D721Med (cell line): Measurements from ENCODE around the gene POLR2F.

Experiments
- DNase-seq: peaks from one replicate; pipeline ENCODE4 v3.0.0; 2011; ENCODE audit warnings: low spot score; ENCODE audit not compliant: insufficient read length
- FAIRE-seq: peaks from 2 replicates; lab custom pipeline; 2011; peaks lifted over from hg19 to GRCh38; lab: Jason Lieb, UNC
- TF ChIP-seq, protein P1 (sequence below): IDR thresholded peaks from 2 replicates; pipeline ENCODE4 v1.5.1; 2012; ENCODE audit warnings: mild to moderate bottlenecking, control low read depth; ENCODE audit not compliant: insufficient read depth; ENCODE audit errors: missing control alignments

Gene POLR2F

DNA sequence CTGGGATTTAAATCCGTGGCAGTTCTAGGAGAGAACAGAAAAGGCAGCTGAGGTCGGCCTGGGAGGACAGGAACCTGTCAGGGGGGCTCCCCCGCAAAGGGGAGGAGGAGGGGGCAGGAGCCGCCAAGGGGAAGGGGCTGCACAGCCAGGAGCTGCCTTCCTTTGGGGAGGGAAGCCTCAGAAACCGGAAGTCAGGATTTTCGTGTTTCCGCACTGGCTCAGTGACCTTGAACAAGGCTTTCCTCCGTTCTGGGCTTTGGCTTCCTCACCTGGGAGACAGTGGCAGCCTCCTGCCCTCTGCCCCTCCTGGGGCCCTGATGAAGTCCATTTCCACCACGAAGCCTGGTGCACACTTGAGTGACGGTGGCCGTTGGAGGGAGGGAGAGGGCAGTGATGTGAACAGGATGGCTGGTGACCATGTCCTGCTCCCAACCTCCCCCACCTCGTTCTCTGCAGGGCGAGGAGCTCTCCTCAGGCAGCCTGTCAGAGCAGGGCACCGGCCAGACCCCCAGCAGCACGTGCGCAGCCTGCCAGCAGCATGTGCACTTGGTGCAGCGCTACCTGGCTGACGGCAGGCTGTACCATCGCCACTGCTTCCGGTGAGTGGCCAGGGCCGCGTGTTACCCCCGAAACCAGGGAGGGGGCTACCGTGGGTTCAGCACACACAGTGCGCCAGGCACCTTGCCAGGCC, 34.8 kb upstream of the POLR2F start:
- no peak for DNase-seq
- TF ChIP-seq, protein P1, sequence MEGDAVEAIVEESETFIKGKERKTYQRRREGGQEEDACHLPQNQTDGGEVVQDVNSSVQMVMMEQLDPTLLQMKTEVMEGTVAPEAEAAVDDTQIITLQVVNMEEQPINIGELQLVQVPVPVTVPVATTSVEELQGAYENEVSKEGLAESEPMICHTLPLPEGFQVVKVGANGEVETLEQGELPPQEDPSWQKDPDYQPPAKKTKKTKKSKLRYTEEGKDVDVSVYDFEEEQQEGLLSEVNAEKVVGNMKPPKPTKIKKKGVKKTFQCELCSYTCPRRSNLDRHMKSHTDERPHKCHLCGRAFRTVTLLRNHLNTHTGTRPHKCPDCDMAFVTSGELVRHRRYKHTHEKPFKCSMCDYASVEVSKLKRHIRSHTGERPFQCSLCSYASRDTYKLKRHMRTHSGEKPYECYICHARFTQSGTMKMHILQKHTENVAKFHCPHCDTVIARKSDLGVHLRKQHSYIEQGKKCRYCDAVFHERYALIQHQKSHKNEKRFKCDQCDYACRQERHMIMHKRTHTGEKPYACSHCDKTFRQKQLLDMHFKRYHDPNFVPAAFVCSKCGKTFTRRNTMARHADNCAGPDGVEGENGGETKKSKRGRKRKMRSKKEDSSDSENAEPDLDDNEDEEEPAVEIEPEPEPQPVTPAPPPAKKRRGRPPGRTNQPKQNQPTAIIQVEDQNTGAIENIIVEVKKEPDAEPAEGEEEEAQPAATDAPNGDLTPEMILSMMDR: no peak
- no peak for FAIRE-seq

DNA sequence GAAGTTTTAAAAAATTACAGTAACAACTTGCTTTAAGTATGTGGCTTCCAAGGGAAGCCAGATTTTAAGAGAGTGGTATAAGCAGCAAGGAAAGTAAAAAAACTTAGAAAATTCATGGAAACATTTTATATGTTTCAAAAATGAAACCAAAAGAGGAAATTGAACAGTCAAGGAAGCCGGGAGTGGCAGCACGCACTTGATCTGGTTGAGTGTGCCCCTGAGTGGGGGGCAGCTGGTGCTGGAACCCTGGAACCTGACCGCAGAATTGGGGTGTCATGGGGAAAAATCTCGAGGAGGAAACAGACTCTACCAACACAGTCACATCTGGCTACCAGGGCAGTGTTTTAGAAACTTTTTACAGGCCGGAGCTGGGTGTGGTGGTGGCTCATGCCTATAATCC, 33.4 kb upstream of the POLR2F start:
- DNase-seq (no peak), FAIRE-seq (no peak)
- TF ChIP-seq, protein P1: no peak

DNA sequence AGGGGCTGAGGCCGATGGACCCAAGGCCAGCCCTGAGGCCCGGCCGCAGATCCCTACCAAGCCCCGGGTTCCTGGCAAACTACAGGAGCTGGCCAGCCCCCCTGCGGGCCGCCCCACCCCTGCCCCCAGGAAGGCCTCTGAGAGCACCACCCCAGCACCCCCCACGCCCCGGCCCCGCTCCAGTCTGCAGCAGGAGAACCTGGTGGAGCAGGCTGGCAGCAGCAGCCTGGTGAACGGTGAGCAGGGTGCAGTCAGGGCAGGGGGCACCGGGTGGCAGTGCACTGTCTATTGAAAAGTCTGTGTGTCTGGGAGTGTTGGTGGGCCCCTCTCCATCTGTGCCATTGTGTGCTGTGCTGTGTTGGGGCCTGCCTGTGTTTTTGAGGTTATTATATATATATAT, 31.3 kb upstream of the POLR2F start:
- no peak for FAIRE-seq
- DNase-seq: no peak
- TF ChIP-seq, protein P1: no peak

DNA sequence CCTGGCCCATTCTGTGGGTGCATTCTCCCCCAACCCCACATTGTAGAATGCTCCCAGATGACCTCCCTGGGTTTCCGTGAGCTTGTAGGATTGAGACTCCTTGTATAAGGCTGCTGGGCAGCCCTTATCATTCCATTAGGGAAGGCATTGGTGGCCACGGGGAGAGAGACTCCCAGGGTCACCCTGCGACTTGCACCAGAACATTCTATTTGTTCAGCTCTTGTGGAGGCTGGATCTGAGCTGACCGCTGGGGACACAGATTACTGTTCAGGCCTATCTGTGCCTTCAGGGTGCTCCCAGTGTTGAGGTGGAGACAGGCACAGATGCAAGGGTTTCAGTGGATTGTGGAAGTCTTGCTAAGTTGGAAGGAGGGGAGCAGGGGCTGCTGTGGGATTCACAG, 29.6 kb upstream of the POLR2F start:
- no peak for FAIRE-seq
- TF ChIP-seq, protein P1: no peak
- no peak for DNase-seq

DNA sequence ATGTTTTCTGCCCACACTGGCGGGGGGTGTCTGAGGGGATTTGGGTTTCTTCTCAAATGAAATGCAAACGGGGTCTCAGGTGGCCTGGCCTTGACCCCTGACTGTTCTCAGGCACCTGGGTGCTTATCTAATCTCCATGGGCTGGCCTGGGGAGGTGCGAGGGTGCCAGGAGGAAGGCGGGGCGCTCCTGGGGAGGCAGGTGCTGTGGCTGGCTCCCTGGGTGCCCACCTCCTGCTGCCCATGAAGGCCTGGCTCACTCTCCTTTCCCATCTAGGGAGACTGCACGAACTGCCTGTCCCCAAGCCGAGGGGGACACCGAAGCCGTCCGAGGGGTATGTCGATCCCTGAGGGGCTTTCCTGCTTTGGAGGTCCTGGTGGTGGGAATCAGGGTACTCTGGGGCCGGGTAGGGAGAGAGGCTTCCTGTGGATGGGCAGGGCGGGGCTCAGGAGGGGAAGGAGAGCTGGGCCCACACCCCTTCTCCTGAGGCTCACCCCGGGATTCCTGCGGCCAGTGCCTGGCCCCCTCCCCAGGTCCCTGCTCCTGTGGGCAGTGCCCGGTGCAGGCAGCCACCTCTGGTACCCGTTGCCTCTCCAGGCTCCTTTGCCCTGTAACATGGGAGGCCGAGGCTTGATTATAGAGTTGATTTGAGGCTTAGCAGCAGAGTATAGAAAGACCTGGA, 29.0 kb upstream of the POLR2F start:
- TF ChIP-seq, protein P1: no peak
- DNase-seq: no peak
- FAIRE-seq: no peak

DNA sequence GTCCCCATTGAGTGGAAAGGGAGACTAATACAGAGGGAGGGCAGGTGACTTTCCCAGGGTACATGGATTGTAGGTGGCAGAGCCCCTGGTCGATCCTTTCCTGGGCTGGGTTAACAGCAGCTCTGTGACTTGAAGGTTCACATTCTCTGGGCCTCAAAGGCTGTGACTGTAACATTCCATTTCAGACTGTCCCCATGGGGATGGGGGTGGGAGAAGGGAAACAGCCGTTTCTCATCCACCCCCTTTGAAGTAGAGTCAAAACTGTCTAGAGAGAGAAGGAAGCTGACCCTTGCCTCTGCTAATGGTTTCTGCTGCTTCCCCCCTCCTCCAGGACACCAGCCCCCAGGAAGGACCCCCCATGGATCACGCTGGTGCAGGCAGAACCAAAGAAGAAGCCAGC, 28.2 kb upstream of the POLR2F start:
- DNase-seq (no peak), FAIRE-seq (no peak)
- TF ChIP-seq, protein P1: no peak

DNA sequence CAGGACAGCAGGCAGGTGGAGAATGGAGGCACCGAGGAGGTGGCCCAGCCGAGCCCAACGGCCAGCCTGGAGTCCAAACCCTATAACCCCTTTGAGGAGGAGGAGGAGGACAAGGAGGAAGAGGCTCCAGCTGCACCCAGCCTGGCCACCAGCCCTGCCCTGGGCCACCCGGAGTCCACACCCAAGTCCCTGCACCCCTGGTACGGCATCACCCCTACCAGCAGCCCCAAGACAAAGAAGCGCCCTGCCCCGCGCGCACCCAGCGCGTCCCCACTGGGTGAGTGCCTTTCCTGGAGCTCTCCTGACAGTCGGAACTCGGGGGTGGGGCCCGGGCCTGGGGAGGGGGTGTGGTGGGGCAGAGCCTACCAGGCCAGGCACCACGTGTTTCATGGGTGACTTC, 27.7 kb upstream of the POLR2F start:
- TF ChIP-seq, protein P1: no peak
- FAIRE-seq: no peak

More for the DNA sequence above, 27.7 kb upstream of the POLR2F start:
- no peak for DNase-seq
